Measurements from ENCODE around the gene BRAT1.

GRCh38 chr7:2503056-2503941 lies 52.0 kb downstream of the BRAT1 start:
- no peak for TF ChIP-seq CTCF (IDR thresholded peaks at IDR 0.05)
- no peak for TF ChIP-seq POLR2AphosphoS5 (IDR thresholded peaks at IDR 0.05; ENCODE audit: insufficient read depth in 1 of 2, low read depth in 1 of 2)

Data from vagina (tissue), 2 donors.